Activated effector memory CD4-positive, alpha-beta T cell treated with anti-CD3 and anti-CD28 coated beads, Interleukin-2, amount 50 U/mL, for 16 hours (primary cell): ENCODE measurements around the gene VLDLR.

ENCODE experiments used
- DNase-seq: peaks from one replicate; pipeline ENCODE4 v3.0.0-alpha.2; 2020

Gene VLDLR

GRCh38 chr9:2622461-2623287 lies 1.1 kb downstream of the VLDLR start:
- DNase-seq = no peak

- DNase-seq = no peak
These were observed 1.9 kb downstream of the VLDLR start for GRCh38 chr9:2623288-2624050.

GRCh38 chr9:2624051-2624682 lies 2.6 kb downstream of the VLDLR start:
- no peak for DNase-seq

DNA sequence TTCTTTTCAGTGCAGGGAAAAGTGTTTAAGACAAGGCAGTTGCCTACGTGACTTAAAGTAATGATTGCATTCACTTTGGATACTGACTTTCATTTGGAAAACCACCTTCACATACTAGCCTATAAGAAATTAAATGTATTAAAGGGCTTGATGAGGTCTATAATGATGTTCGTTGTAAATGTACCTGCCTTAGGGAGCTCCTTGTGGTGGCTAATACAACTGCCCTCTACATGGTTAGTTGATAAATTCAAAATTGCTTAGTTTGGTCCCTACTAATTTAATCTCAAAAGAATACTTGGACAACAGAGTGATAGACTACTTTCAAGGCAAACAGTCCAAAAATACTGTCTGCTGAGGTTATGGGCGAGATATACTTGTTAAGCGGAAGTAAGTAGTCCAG lies 3.8 kb downstream of the VLDLR start:
- DNase-seq = no peak

GRCh38 chr9:2628919-2629318 lies 7.3 kb downstream of the VLDLR start:
- no peak for DNase-seq

DNA sequence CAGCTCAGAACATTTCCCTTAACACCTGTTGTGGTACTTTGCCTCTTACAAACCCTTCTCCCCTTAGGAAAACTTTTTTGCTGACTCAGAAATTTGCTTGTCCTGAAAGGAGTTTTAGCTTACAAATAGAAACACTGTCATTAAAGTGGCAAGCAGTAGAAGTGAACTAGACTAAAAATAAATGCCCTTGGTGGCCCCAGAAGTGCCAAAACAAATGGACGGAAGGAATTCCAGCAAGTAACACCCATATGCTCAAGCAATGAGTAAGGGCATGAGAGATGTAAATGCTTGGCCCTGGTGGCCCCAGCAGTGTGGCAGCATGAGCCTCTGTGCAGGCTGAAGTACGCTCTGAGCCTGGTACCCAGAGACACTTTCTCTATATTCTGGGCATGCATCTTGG lies 8.6 kb downstream of the VLDLR start:
- DNase-seq = no peak

- DNase-seq = no peak
These were observed 9.7 kb downstream of the VLDLR start for GRCh38 chr9:2631263-2631662.

DNA sequence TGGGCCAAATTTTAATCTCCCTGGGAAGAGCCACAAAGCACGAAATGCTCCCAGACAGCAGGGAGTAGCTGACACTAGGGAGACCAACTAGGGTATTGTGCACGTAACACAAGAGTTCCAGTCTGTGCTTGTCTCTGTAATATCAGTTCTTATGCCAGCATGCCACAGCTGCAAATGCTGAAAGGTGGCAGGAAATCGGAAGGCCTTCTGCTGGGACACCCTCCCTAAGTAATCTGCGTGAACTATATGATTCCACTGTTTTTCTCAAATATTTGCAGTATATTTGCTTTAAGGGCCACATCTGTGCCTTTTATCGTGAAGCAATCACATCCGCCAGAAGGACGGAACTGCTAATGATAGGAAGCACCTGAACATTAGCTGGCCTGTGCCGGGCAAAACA lies 12.6 kb downstream of the VLDLR start:
- no peak for DNase-seq

- no peak for DNase-seq
These were observed 13.2 kb downstream of the VLDLR start for GRCh38 chr9:2634818-2635217.

- DNase-seq = no peak
These were observed 14.3 kb downstream of the VLDLR start for GRCh38 chr9:2635922-2636321.

GRCh38 chr9:2637390-2637789 lies 15.8 kb downstream of the VLDLR start:
- no peak for DNase-seq

DNA sequence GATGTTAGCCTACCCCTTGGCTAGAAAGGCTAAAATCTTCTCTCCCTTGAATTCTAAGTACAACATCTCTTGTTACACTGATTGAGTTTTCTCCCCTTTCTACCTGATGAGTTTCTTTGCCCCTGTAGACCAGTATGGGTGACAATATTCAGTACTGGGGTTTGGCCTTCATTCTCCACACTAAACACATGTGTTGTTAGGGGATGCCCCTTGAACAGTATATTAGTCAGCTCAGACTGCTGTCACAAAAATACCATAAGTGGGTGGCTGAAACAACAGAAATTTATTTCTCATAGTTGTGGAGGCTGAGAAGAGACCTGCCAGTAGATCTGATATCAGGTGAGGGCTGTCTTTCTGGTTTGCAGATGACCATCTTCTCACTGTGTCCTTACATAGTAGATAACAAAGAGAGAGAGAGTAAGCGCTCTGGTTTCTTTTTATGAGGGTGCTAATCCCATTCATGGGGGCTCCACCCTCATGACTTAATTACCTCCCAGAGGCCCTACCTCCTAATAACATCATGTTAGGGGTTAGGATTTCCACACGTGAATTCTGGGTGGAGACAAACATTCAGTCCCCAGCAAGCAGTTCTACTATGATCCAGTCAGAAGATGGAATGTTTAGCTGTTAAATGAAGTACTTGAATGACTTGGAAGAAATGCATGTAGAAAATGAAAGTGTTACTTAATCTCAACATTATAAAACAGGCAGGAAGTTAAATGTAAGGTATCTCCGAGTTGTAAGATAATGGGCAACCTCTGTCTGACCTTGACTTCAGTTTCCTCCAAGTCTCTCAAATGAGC lies 17.5 kb downstream of the VLDLR start:
- no peak for DNase-seq

DNA sequence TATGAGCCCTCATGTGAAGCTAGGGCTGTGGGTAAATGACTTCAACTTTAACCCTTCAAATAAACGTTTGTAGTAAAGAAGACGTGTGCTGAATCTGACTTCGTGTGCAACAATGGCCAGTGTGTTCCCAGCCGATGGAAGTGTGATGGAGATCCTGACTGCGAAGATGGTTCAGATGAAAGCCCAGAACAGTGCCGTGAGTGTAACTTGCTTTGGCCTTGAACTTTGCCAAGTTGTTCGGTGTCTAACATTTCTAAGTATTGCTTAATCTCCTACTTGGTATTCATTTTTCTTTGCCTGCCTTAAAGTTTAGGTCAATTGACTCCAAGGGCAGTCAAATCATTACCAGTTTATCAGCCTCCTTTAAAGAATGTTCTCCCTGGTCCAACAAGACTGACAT lies 18.2 kb downstream of the VLDLR start:
- DNase-seq = no peak

DNA sequence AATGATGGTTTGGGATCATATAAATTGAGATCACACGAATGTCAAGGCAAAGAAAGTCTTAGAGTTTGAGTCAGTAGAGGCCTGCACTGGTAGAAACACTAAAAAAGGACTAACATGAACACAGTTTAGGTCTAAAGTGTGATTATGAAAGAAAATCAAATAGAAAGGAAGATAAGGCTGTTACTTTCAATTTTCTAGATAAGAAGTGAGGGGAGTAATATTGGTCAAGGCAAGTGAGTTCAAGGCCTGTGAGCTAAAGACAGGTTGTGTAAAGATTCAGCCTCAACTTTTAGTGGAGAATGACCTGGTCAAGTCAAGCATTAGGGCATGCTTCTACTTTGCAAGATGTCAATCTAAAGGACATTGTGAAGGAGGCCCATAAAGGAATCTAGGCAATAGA lies 19.0 kb downstream of the VLDLR start:
- DNase-seq = no peak

DNA sequence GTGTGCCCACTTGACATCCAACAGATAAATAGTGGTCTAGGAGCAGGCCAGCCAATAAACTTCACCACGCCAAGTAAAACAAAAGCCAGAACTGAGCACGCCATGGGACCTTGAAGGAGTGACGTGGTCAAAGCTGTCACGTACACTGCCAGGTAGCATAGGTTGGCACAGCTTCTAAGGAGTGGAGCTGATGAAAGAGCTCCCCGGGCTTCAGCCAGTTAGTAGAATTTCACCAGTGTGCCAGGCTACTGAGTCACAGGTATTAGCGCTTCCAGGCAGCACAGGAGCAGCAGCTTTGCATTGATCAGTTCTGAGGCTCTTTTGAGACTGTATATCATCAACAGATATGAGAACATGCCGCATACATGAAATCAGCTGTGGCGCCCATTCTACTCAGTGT lies 19.4 kb downstream of the VLDLR start:
- no peak for DNase-seq

- DNase-seq = no peak
These were observed 20.5 kb downstream of the VLDLR start for GRCh38 chr9:2642068-2642467.

- no peak for DNase-seq
These were observed 24.0 kb downstream of the VLDLR start for GRCh38 chr9:2645569-2645968.

DNA sequence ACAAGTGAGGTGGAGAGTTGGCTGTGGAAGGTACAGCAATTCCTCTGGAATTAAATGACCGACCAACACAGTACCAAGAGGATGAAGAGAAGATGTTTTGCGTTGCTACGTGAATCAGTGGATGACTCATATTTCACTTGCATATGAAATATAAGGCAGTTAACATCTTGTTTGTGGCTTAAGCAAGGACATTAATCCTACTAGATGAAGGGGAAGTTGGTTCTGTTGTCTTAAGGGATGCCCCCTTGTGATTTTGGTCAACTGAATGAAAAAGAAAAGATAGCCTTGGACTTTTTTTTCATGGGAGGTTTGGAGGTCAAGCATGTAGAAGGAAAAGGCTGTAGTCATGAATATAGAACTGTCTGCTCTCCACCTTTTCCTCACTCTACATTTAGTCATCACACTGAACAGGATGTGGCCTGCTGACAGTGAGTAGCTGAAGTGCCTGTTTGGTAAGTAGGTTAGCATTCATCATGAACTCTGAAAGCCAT lies 33.9 kb downstream of the VLDLR start:
- DNase-seq = peak; percentile 67

GRCh38 chr9:2657427-2657826 lies 35.8 kb downstream of the VLDLR start:
- peak; percentile 66 for DNase-seq

DNA sequence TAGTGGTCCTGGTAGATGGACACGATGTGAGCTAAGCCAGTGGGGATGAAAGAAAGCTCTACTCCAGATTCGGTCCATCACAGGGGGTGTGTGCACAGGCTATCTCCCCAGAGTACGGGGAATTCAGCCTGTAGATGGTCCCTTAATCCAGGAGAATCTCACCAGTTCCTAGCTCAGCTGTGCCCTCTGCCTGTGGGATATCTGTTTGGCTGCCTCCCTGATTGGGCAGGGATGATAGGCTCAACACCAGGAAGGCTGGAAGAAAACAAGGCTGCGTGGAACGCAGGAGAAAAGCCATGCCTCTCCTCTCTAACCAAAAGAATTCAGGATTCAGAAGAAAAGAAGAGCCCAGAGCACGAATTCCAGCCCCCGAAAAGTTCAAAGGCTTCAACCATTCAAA lies 40.9 kb downstream of the VLDLR start:
- no peak for DNase-seq

- DNase-seq = no peak
These were observed 42.0 kb downstream of the VLDLR start for GRCh38 chr9:2663461-2664173.
